K562 (cell line): ENCODE data around the gene C1orf56. TPM values are rescaled to one million over a fixed set of nuclear protein-coding genes. Genes with fewer than 3 reads are reported as not detected.
A peak's percentile ranks its signal among the peaks of the same experiment; 100 is the strongest.

Source experiments
- ADNP ChIP-seq: fragments of 200-800 bp; sonication (Bioruptor generic); IDR thresholded peaks from 2 replicates; pipeline ENCODE4 v1.6.1; 2016; ENCODE audit warnings: missing genetic modification characterization, missing compliant biosample characterization
- ARID1B ChIP-seq: fragments of 450-650 bp; IDR thresholded peaks from 2 replicates; pipeline ENCODE4 v1.6.1; 2016; ENCODE audit warnings: antibody characterized with exemption, mild to moderate bottlenecking, inconsistent platforms
- ARID3A ChIP-seq: IDR thresholded peaks from 2 replicates; pipeline ENCODE4 v1.6.1; 2012; ENCODE audit warnings: low read depth, low read length, improper control_type of control experiment, borderline replicate concordance
- EP300 ChIP-seq: IDR thresholded peaks from 2 replicates; pipeline ENCODE4 v1.6.1; 2012; ENCODE audit warnings: low read length, improper control_type of control experiment
- ERF ChIP-seq: fragments of 450-650 bp; formaldehyde crosslinking; IDR thresholded peaks from 2 replicates; pipeline ENCODE4 v1.4.0; 2020; ENCODE audit warnings: mild to moderate bottlenecking, mixed read lengths
- HDAC1 ChIP-seq, 2 experiments: fragments of 450-650 bp; IDR thresholded peaks; 2 replicates each; pipeline ENCODE4 v1.6.1; 2016 to 2017; ENCODE audit warnings: inconsistent platforms in 1 of 2, mild to moderate bottlenecking in 1 of 2, moderate library complexity in 1 of 2
- HMG20A ChIP-seq: fragments of 450-650 bp; formaldehyde crosslinking; conservative IDR thresholded peaks from 2 replicates; pipeline ENCODE4 v1.4.0; 2020; ENCODE audit warnings: mild to moderate bottlenecking, mixed read lengths
- MCM3 ChIP-seq: fragments of 450-650 bp; IDR thresholded peaks from 2 replicates; pipeline ENCODE4 v1.6.1; 2016
- MTA2 ChIP-seq: fragments of 450-650 bp; IDR thresholded peaks from 2 replicates; pipeline ENCODE4 v1.6.1; 2016; ENCODE audit warnings: low read depth
- NR1H2 ChIP-seq: sonication (generic); formaldehyde crosslinking; IDR thresholded peaks from 2 replicates; pipeline ENCODE4 v1.4.0; 2020; ENCODE audit warnings: mild to moderate bottlenecking, missing genetic modification reagents
- RAD51 ChIP-seq: fragments of 450-650 bp; IDR thresholded peaks from 2 replicates; pipeline ENCODE4 v1.7.1; 2016; ENCODE audit warnings: low read depth, mild to moderate bottlenecking, borderline replicate concordance
- SNIP1 ChIP-seq: fragments of 450-650 bp; IDR thresholded peaks from 2 replicates; pipeline ENCODE4 v1.7.1; 2017; ENCODE audit warnings: low read depth, mild to moderate bottlenecking
- ZBTB11 ChIP-seq, 3 experiments: fragments of 200-800 bp in 1 of 3; fragments of 250-450 bp in 1 of 3; fragments of 450-650 bp in 1 of 3; sonication (Bioruptor Pico) in 1 of 3; sonication (Bioruptor generic) in 1 of 3; formaldehyde crosslinking in 1 of 3; IDR thresholded peaks; 2 replicates each; pipeline versions ENCODE4 v1.6.1 to v1.8.0; 2016 to 2022; ENCODE audit warnings: mild to moderate bottlenecking in 2 of 3, missing genetic modification characterization in 2 of 3, missing compliant biosample characterization in 1 of 3, moderate library complexity in 1 of 3
- ZMIZ1 ChIP-seq, 2 experiments: fragments of 150-350 bp in 1 of 2; IDR thresholded peaks; 2 replicates each; pipeline ENCODE4 v1.6.1; 2012 to 2016; ENCODE audit warnings: low read depth in 2 of 2, low read length in 2 of 2, mild to moderate bottlenecking in 1 of 2, moderate library complexity in 1 of 2
- ZNF253 ChIP-seq: fragments of 250-450 bp; sonication (Bioruptor Pico); conservative IDR thresholded peaks from 2 replicates; pipeline ENCODE4 v1.6.1; 2021; ENCODE audit warnings: mild to moderate bottlenecking
- ZNF282 ChIP-seq: sonication (generic); formaldehyde crosslinking; IDR thresholded peaks from 2 replicates; pipeline ENCODE4 v1.8.1; 2023; ENCODE audit warnings: missing genetic modification reagents
- polyA plus RNA-seq, 8 experiments: library from polyadenylated mRNA; depleted of rRNA in 4 of 8; stranded (reverse) in 5 of 8; unstranded in 3 of 8; fragments of >200 nt; fragmentation: Nextera tagmentation in 2 of 8; fragmentation: Illumina TruSeq in 1 of 8; extraction: Ambion mirVana in 2 of 8; extraction: Trizol in 1 of 8; gene quantifications; 2 replicates each; pipeline versions ENCODE4 v1.2.1 to v1.2.3, GENCODE V29; 2011 to 2014; ENCODE audit warnings: inconsistent platforms in 1 of 8, missing spikeins in 1 of 8
- total RNA-seq, 7 experiments: library from RNA; depleted of rRNA in 6 of 7; stranded (reverse); fragments of >200 nt in 6 of 7; fragmentation: Illumina TruSeq in 2 of 7; extraction: Trizol in 2 of 7; gene quantifications; 2 replicates each; pipeline versions ENCODE4 v1.2.1 to v1.2.3, GENCODE V29; 2011 to 2021; ENCODE audit warnings: low replicate concordance in 1 of 7

The C1orf56 gene
- total and polyA plus RNA-seq, 9 of the 15 experiments (the other 6 are each of a cell fraction or from before 2014, with no cell fraction given): 0.18 to 15.7 (median 1.1) TPM

- TF ChIP-seq ZBTB11 (CRISPR knock-in tag; IDR thresholded peaks at IDR 0.05): no peak; a peak in 1 of 6 replicates
- no peak for TF ChIP-seq ZMIZ1 (IDR thresholded peaks at IDR 0.05; ENCODE audit: low read depth in 2 of 2, low read length in 2 of 2)
- TF ChIP-seq RAD51: no peak
- TF ChIP-seq HDAC1 (IDR thresholded peaks at IDR 0.05): peak in 1 of 2 experiments; percentile 56; a peak in 1 of 4 replicates
- TF ChIP-seq NR1H2 (CRISPR knock-in tag): no peak
- TF ChIP-seq SNIP1: no peak
- no peak for TF ChIP-seq ERF (CRISPR knock-in tag)
- peak; percentile 98 for TF ChIP-seq ADNP
- 0 out of 2 replicates have a peak, but pooled peaks have one; percentile 20 for TF ChIP-seq MTA2
- no peak for TF ChIP-seq ARID3A
- no peak for TF ChIP-seq ZNF253 (CRISPR knock-in tag)
- TF ChIP-seq MCM3: no peak
- 0 out of 2 replicates have a peak, but pooled peaks have one; percentile 67 for TF ChIP-seq ZNF282 (CRISPR knock-in tag)
- no peak for TF ChIP-seq HMG20A (CRISPR knock-in tag)
- no peak for TF ChIP-seq ARID1B
- no peak; the same call in 1 of the 2 replicates for TF ChIP-seq EP300
Observed at GRCh38 chr1:151008244-151009205, 39.0 kb upstream of the C1orf56 start, which contains the start of gene PRUNE1 (continued).
